Measurements from ENCODE around the gene FOXP1. TPM values are rescaled to one million over a fixed set of nuclear protein-coding genes. Genes with fewer than 3 reads are reported as not detected.

Gene FOXP1
- total RNA-seq, 1 experiment from 2014 or later, result 334 TPM

GRCh38 chr3:71154846-71155245 is 428.7 kb downstream of the FOXP1 start:
- Histone ChIP-seq H3K79me2 (ENCODE audit: low read length) (peaks cover 95% of the 10 kb centered on the region), H3K9me3 (ENCODE audit: low read length) (no peaks in the 10 kb centered on the region)

DNA sequence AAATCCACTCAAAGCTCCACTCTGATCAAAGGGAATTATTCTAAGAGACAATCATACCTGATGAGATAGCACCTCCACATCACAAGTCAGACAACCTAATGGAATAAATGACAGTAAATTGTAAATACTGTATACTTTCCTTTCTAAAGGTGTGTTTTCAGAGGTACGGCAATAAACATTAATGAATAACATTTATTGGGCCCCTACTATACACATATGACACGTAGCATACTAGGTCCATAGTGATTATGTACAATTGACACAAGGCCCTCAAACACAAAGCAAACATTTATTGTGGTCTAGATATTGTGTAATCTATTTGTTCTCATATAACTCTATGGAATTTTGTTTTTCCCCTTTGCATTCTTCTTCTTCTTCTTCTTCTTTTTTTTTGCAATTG is 429.8 kb downstream of the FOXP1 start:
- H3K4me3 ChIP-seq (ENCODE audit: low read length), result no peak overlapping the region
- H3K9ac ChIP-seq (ENCODE audit: low read length), result no peak overlapping the region
- no peak for DNase-seq
- H3K4me1 ChIP-seq (ENCODE audit: low read length), result no peaks in the 10 kb centered on the region
- peaks cover 7% of the 10 kb centered on the region; the same call in 1 of the 2 replicates for H4K20me1 ChIP-seq (ENCODE audit: insufficient read depth, low read depth, low read length)
- no peaks in the 10 kb centered on the region for H3K9me3 ChIP-seq (ENCODE audit: low read length)
- H3K79me2 ChIP-seq (ENCODE audit: low read length), result peaks cover 94% of the 10 kb centered on the region
- H3K4me2 ChIP-seq (ENCODE audit: low read depth, low read length, poor library complexity, severe bottlenecking), result no peak overlapping the region
- no peak overlapping the region for H3K27ac ChIP-seq (ENCODE audit: low read length)
- H2AFZ ChIP-seq (ENCODE audit: low read length), result no peak overlapping the region
- no peaks in the 10 kb centered on the region for H3K9me2 ChIP-seq (replicated peaks; ENCODE audit: insufficient read depth, low read length)
- H3K36me3 ChIP-seq (ENCODE audit: insufficient read depth, low read length), result peaks cover 12% of the 10 kb centered on the region; the same call in 1 of the 2 replicates
- H3K27me3 ChIP-seq (ENCODE audit: low read length), result no peaks in the 10 kb centered on the region

More at GRCh38 chr3:71154846-71155245, 428.7 kb downstream of the FOXP1 start:
- no peak for DNase-seq
- no peaks in the 10 kb centered on the region for H3K4me1 ChIP-seq (ENCODE audit: low read length)
- no peak overlapping the region for H3K27ac ChIP-seq (ENCODE audit: low read length)
- H3K9ac ChIP-seq (ENCODE audit: low read length), result no peak overlapping the region
- peaks cover 14% of the 10 kb centered on the region; the same call in 1 of the 2 replicates for H3K36me3 ChIP-seq (ENCODE audit: insufficient read depth, low read length)
- H3K4me3 ChIP-seq (ENCODE audit: low read length), result no peak overlapping the region
- peaks cover 7% of the 10 kb centered on the region; the same call in 1 of the 2 replicates for H4K20me1 ChIP-seq (ENCODE audit: insufficient read depth, low read depth, low read length)
- H3K4me2 ChIP-seq (ENCODE audit: low read depth, low read length, poor library complexity, severe bottlenecking), result no peak overlapping the region
- H2AFZ ChIP-seq (ENCODE audit: low read length), result no peak overlapping the region
- H3K9me2 ChIP-seq (replicated peaks; ENCODE audit: insufficient read depth, low read length), result no peaks in the 10 kb centered on the region
- no peaks in the 10 kb centered on the region for H3K27me3 ChIP-seq (ENCODE audit: low read length)

GRCh38 chr3:71152892-71153265 is 430.6 kb downstream of the FOXP1 start:
- peaks cover 94% of the 10 kb centered on the region for H3K79me2 ChIP-seq (ENCODE audit: low read length)
- no peak overlapping the region for H3K4me2 ChIP-seq (ENCODE audit: low read depth, low read length, poor library complexity, severe bottlenecking)

DNA sequence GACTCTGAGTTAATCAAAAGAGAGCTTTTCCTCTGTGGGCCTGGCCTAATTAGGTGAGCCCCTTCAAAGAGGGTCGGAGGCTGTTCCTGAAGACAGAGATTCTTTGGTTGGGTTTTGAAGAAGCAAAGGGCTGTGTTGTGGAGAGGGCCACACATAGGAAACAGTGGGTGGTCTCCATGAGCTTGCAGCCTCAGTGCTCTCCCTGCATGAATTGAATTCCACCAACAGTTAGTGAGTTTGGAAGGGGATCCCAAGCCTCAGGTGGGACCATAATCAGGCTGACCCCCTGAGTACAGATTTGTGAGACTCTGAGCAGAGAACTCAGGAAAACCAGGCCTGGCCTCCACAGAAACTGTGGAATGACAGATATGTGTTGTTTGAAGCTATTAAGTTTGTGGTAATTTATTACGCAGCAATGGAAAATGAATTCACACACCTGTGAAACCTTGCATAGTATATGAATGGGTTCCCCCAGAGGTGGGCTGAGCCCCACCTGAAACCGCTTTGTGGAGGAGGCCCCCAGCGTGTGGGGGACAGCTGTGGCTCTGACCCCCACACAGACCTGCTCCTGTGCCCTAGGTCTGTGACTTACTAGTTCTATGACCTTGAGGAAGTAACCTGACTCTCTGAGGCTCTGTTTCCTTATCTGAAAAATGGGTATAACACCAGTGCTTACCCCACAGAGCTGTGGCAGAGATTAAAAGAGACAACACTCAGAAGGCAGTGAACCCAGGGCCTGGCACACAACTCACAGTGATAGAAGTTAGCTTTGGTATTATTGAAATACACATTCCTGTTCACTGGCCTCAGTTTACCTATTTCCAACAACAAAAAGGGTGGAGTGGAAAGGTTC is 431.3 kb downstream of the FOXP1 start:
- no peaks in the 10 kb centered on the region for H3K27me3 ChIP-seq (ENCODE audit: low read length)
- H3K36me3 ChIP-seq (ENCODE audit: insufficient read depth, low read length), result peaks cover 14% of the 10 kb centered on the region; the same call in 1 of the 2 replicates
- no peak for DNase-seq
- H3K27ac ChIP-seq (ENCODE audit: low read length), result no peak overlapping the region
- peaks cover 92% of the 10 kb centered on the region for H3K79me2 ChIP-seq (ENCODE audit: low read length)
- no peaks in the 10 kb centered on the region for H3K9me2 ChIP-seq (replicated peaks; ENCODE audit: insufficient read depth, low read length)
- no peak overlapping the region for H3K9ac ChIP-seq (ENCODE audit: low read length)
- peaks cover 7% of the 10 kb centered on the region; the same call in 1 of the 2 replicates for H4K20me1 ChIP-seq (ENCODE audit: insufficient read depth, low read depth, low read length)
- no peak overlapping the region for H2AFZ ChIP-seq (ENCODE audit: low read length)
- H3K4me1 ChIP-seq (ENCODE audit: low read length), result no peaks in the 10 kb centered on the region
- H3K4me2 ChIP-seq (ENCODE audit: low read depth, low read length, poor library complexity, severe bottlenecking), result no peak overlapping the region
- no peak overlapping the region for H3K4me3 ChIP-seq (ENCODE audit: low read length)
- H3K9me3 ChIP-seq (ENCODE audit: low read length), result no peaks in the 10 kb centered on the region

More at GRCh38 chr3:71152892-71153265, 430.6 kb downstream of the FOXP1 start:
- H3K36me3 ChIP-seq (ENCODE audit: insufficient read depth, low read length), result peaks cover 14% of the 10 kb centered on the region; the same call in 1 of the 2 replicates
- H3K9ac ChIP-seq (ENCODE audit: low read length), result no peak overlapping the region
- no peaks in the 10 kb centered on the region for H3K9me3 ChIP-seq (ENCODE audit: low read length)
- no peak for DNase-seq
- no peaks in the 10 kb centered on the region for H3K27me3 ChIP-seq (ENCODE audit: low read length)
- H4K20me1 ChIP-seq (ENCODE audit: insufficient read depth, low read depth, low read length), result peaks cover 7% of the 10 kb centered on the region; the same call in 1 of the 2 replicates
- no peak overlapping the region for H3K4me3 ChIP-seq (ENCODE audit: low read length)
- H2AFZ ChIP-seq (ENCODE audit: low read length), result no peak overlapping the region
- H3K4me1 ChIP-seq (ENCODE audit: low read length), result no peaks in the 10 kb centered on the region
- no peak overlapping the region for H3K27ac ChIP-seq (ENCODE audit: low read length)
- H3K9me2 ChIP-seq (replicated peaks; ENCODE audit: insufficient read depth, low read length), result no peaks in the 10 kb centered on the region

DNA sequence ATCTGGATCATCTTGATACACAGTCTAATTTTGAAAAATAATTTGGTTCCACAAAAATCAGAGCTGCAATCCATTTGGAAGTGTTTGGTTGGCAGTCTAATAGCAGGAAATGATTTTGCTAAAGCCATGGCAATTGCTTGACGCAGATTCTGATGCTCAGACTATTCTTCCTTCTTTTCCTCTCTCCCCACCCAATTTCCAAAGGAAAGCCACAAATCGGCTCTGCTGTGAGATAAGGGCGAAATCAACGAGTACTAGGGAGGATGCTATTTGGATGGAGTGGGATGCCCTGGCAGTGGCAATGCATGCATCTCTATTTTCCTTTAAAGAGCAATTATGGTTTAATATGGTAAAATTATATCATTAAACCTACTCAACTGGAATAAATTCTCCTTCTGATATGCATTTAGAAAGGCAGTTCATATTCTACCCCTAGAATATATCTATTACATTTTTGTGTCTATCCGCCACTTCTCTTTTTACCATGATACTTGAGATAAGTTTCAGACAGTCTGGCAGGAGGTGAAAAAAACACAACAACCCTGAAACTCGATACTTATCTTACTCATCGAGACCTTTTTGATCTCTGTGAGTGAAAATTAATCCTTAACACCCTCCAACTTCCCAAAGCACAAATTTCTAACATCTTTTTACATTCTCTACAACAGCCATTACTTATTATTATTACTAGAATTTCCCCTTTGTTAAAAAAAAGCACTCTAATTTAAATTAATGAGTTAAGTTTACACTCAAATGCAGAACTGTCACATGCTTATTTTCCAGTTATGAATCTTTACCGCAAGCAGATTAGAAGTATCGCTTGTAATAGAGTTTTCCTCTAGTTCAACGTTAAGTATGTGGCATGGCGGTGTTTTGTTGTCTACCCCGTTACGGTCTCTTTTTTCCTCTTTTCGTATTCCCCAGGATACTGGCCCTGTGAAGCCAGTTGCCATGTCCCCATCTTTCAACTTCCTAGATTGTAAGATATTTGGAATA is 433.3 kb downstream of the FOXP1 start:
- peaks cover 7% of the 10 kb centered on the region; the same call in 1 of the 2 replicates for H4K20me1 ChIP-seq (ENCODE audit: insufficient read depth, low read depth, low read length)
- no peak overlapping the region for H3K4me2 ChIP-seq (ENCODE audit: low read depth, low read length, poor library complexity, severe bottlenecking)
- H3K9me3 ChIP-seq (ENCODE audit: low read length), result no peaks in the 10 kb centered on the region
- no peaks in the 10 kb centered on the region for H3K9me2 ChIP-seq (replicated peaks; ENCODE audit: insufficient read depth, low read length)
- H3K79me2 ChIP-seq (ENCODE audit: low read length), result peaks cover 91% of the 10 kb centered on the region
- no peaks in the 10 kb centered on the region for H3K4me1 ChIP-seq (ENCODE audit: low read length)
- H3K9ac ChIP-seq (ENCODE audit: low read length), result no peak overlapping the region
- no peaks in the 10 kb centered on the region for H3K27me3 ChIP-seq (ENCODE audit: low read length)
- H3K4me3 ChIP-seq (ENCODE audit: low read length), result no peak overlapping the region
- H3K27ac ChIP-seq (ENCODE audit: low read length), result no peak overlapping the region
- no peak overlapping the region for H2AFZ ChIP-seq (ENCODE audit: low read length)
- H3K36me3 ChIP-seq (ENCODE audit: insufficient read depth, low read length), result peaks cover 14% of the 10 kb centered on the region; the same call in 1 of the 2 replicates
- no peak for DNase-seq

DNA sequence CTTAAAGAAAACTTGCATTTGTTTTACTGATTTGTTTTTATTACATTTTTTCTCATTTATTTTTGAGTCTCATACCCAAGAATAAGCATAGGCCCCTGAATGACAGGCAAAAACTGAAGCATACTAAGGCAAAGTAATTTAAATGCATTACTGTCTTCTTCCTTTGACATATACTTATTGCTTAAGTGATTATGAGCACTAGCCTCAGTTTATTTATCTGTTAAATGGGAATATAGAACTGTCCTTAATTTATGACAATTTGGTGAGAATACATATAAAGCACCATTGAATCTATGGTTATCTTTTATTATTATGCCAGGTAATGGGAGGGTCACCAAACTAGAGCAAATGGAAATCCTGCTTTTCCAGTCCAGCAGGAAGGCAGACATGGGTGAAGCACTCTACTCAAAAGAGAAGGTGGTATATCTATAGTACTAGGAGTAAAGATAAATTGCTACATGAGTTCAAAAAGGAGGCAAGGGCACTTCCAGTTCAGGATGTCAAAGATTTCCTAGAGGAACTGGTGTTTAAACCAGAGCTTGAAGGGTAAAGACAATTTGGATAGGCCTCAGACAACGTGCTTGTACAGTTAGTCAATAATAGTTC is 435.0 kb downstream of the FOXP1 start:
- H3K27ac ChIP-seq (ENCODE audit: low read length), result no peak overlapping the region
- no peak for DNase-seq

DNA sequence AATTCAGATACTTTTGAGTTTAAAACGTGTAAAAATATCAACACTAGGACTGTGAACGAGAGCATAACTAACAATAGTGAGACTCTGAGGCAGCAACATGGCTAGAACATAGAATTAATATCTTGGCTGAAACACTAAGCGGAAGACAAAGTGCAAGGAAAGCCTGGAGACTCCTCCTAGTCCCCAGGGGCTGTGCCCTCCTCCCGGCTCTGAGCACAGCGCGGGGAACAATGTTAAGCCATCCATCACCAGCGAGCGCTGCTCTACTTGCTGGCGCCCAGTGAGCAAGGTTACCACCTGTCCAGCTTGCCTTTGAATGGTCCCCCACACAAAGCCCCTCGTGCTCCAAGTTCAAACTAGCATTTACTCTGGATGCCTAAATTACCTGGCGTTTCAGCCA is 436.9 kb downstream of the FOXP1 start:
- Histone ChIP-seq H3K36me3 (ENCODE audit: insufficient read depth, low read length) (peaks cover 3% of the 10 kb centered on the region; the same call in 1 of the 2 replicates), H3K27me3 (ENCODE audit: low read length) (no peaks in the 10 kb centered on the region), H4K20me1 (ENCODE audit: insufficient read depth, low read depth, low read length) (no peaks in the 10 kb centered on the region), H3K27ac (ENCODE audit: low read length) (no peak overlapping the region), H3K9me3 (ENCODE audit: low read length) (no peaks in the 10 kb centered on the region), H3K4me1 (ENCODE audit: low read length) (peaks cover 5% of the 10 kb centered on the region), H3K4me2 (ENCODE audit: low read depth, low read length, poor library complexity, severe bottlenecking) (no peak overlapping the region), H3K79me2 (ENCODE audit: low read length) (peaks cover 89% of the 10 kb centered on the region), H2AFZ (ENCODE audit: low read length) (no peak overlapping the region), H3K4me3 (ENCODE audit: low read length) (no peak overlapping the region), H3K9me2 (replicated peaks; ENCODE audit: insufficient read depth, low read length) (no peaks in the 10 kb centered on the region), H3K9ac (ENCODE audit: low read length) (no peak overlapping the region)
- no peak for DNase-seq

More for the DNA sequence above, 435.0 kb downstream of the FOXP1 start:
- Histone ChIP-seq H3K9me2 (replicated peaks; ENCODE audit: insufficient read depth, low read length) (no peaks in the 10 kb centered on the region), H3K27me3 (ENCODE audit: low read length) (no peaks in the 10 kb centered on the region), H3K79me2 (ENCODE audit: low read length) (peaks cover 89% of the 10 kb centered on the region), H4K20me1 (ENCODE audit: insufficient read depth, low read depth, low read length) (peaks cover 7% of the 10 kb centered on the region; the same call in 1 of the 2 replicates), H3K4me1 (ENCODE audit: low read length) (no peaks in the 10 kb centered on the region), H3K9me3 (ENCODE audit: low read length) (no peaks in the 10 kb centered on the region), H3K4me2 (ENCODE audit: low read depth, low read length, poor library complexity, severe bottlenecking) (no peak overlapping the region), H3K4me3 (ENCODE audit: low read length) (no peak overlapping the region), H3K36me3 (ENCODE audit: insufficient read depth, low read length) (peaks cover 11% of the 10 kb centered on the region; the same call in 1 of the 2 replicates), H3K9ac (ENCODE audit: low read length) (no peak overlapping the region), H2AFZ (ENCODE audit: low read length) (no peak overlapping the region)
